ENCODE measurements around the gene PXYLP1.
"Not testable (repeated sequence)": the region's sequence is repeated elsewhere in the genome, so short reads cannot be mapped to it uniquely, and the experiment has no call there.

The PXYLP1 gene

GRCh38 chr3:141231101-141231951 lies at the start of gene PXYLP1:
TSS of gene PXYLP1 (plus strand) at chr3:141231825. CDS start at chr3:141260176, 28,351 bp downstream.
- DNase-seq (ENCODE audit: low spot score): peak; percentile 98

- no peak for DNase-seq (ENCODE audit: low spot score)
These were observed 48.0 kb upstream of the PXYLP1 start for GRCh38 chr3:141183606-141184005.

- no peak for DNase-seq (ENCODE audit: low spot score)
These were observed 47.2 kb upstream of the PXYLP1 start for GRCh38 chr3:141184430-141184829.

- peak; percentile 20 for DNase-seq (ENCODE audit: low spot score)
These were observed 40.4 kb upstream of the PXYLP1 start for GRCh38 chr3:141191097-141191749.

- peak; percentile 93 for DNase-seq (ENCODE audit: low spot score)
These were observed 39.3 kb upstream of the PXYLP1 start for GRCh38 chr3:141192345-141192744.

GRCh38 chr3:141193066-141193830 lies 38.4 kb upstream of the PXYLP1 start:
- DNase-seq (ENCODE audit: low spot score): no peak

GRCh38 chr3:141201122-141201521 lies 30.5 kb upstream of the PXYLP1 start:
- no peak for DNase-seq (ENCODE audit: low spot score)

- no peak for DNase-seq (ENCODE audit: low spot score)
These were observed 28.9 kb upstream of the PXYLP1 start for GRCh38 chr3:141202682-141203081.

GRCh38 chr3:141203866-141204265 lies 27.8 kb upstream of the PXYLP1 start:
- no peak for DNase-seq (ENCODE audit: low spot score)

- no peak for DNase-seq (ENCODE audit: low spot score)
These were observed 27.3 kb upstream of the PXYLP1 start for GRCh38 chr3:141204343-141204742.

GRCh38 chr3:141211306-141211705 lies 20.3 kb upstream of the PXYLP1 start:
- DNase-seq (ENCODE audit: low spot score): not testable (repeated sequence)

GRCh38 chr3:141212101-141212500 lies 19.5 kb upstream of the PXYLP1 start:
- DNase-seq (ENCODE audit: low spot score): no peak

- DNase-seq (ENCODE audit: low spot score): no peak
These were observed 19.1 kb upstream of the PXYLP1 start for GRCh38 chr3:141212555-141212954.

GRCh38 chr3:141216975-141217374 lies 14.7 kb upstream of the PXYLP1 start:
- no peak for DNase-seq (ENCODE audit: low spot score)

GRCh38 chr3:141217389-141217788 lies 14.2 kb upstream of the PXYLP1 start:
- DNase-seq (ENCODE audit: low spot score): no peak

GRCh38 chr3:141218162-141218835 lies 13.3 kb upstream of the PXYLP1 start:
- DNase-seq (ENCODE audit: low spot score): no peak

GRCh38 chr3:141218926-141219325 lies 12.7 kb upstream of the PXYLP1 start:
- no peak for DNase-seq (ENCODE audit: low spot score)

GRCh38 chr3:141223673-141224166 lies 7.9 kb upstream of the PXYLP1 start:
- DNase-seq (ENCODE audit: low spot score): no peak

- DNase-seq (ENCODE audit: low spot score): no peak
These were observed 5.7 kb upstream of the PXYLP1 start for GRCh38 chr3:141225939-141226338.

GRCh38 chr3:141227216-141227615 lies 4.4 kb upstream of the PXYLP1 start:
- no peak for DNase-seq (ENCODE audit: low spot score)

- DNase-seq (ENCODE audit: low spot score): no peak
These were observed 3.9 kb upstream of the PXYLP1 start for GRCh38 chr3:141227752-141228151.

GRCh38 chr3:141228395-141228794 lies 3.2 kb upstream of the PXYLP1 start:
- no peak for DNase-seq (ENCODE audit: low spot score)
